HG03103 (cell line): ENCODE measurements around the gene WDR74.
"Not testable (repeated sequence)": the region's sequence is repeated elsewhere in the genome, so short reads cannot be mapped to it uniquely, and the experiment has no call there.

Experiments
- ATAC-seq: cut with Tn5 transposase; IDR thresholded peaks from one replicate; pipeline ENCODE4 v1.9.1; 2021; ENCODE audit warnings: low read depth; ENCODE audit not compliant: unreplicated experiment

Gene WDR74

DNA sequence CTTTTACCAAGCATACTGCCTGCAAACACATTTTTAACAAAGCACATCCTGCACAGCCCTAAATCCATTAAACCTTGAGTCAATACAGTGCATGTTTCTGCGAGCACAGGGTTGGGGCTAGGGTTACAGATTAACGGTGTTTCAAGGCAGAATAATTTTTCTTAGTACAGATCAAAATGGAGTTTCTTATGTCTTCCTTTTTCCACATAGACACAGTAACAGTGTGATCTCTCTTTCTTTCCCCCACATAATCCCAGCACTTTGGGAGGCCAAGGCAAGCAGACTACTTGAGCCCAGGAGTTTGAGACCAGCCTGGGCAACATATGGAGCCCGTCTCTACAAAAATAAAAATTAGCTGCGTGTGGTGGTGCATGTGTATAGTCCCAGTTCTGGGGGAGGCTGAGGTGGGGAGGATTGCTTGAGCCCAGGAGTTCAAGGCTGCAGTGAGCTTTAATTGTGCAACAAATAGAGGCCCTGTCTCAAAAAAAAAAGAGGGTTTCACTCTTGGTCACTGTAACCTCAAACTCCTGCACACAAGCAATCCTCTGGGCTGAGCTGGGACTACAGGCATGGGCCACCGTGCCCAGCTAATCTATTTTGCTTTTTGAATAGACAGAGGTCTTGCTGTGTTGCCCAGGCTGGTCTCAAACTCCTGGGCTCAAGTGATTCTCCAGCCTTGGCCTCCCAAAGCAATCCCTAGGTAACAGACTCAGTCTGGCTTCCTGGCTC is 21.6 kb upstream of the WDR74 start:
- no peak for ATAC-seq

GRCh38 chr11:62859281-62859703 is 19.9 kb upstream of the WDR74 start:
- not testable (repeated sequence) for ATAC-seq

DNA sequence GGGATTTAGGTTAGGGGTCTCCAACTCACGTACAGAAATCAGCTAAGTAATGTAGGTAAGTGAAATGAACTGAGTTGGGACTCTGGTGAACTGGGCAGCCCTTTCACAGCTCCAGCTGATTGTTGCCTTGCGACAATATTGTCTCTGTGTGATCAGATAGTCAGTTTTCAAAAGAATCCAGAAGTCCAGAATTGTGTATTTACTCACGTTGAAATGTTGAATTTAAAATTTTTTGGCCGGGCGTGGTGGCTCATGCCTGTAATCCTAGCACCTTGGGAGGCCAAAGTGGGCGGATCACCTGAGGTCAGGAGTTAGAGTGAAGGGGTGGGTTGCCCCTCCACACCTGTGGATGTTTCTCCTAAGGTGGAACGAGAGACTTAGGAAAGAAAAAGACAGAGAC is 18.8 kb upstream of the WDR74 start:
- no peak for ATAC-seq

DNA sequence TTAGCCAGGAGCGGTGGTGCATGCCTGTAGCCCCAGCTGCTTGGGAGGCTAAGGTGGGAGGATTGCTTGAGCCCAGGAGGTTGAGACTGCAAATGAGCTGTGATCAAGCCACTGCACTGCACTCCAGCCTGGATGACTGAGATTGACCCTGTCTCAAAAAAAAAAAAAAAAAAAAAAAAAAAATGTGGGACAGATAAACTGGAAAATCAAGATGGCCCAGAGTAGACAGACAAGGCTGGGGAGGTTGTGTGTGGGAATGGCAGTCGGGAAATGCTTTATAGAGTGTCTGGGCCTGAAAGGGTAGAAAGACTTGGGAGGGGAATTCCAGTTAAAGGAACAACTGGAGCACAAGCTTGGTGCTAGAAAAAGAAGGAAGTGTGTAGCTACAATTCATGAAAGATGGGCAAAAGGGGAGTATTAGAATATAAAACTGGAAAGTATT is 18.2 kb upstream of the WDR74 start:
- ATAC-seq: no peak

GRCh38 chr11:62856333-62856895 is 17.0 kb upstream of the WDR74 start:
- ATAC-seq: no peak

GRCh38 chr11:62855571-62856332 is 16.4 kb upstream of the WDR74 start:
- peak; percentile 78 for ATAC-seq

GRCh38 chr11:62854825-62855570 is 15.6 kb upstream of the WDR74 start:
- ATAC-seq: no peak

GRCh38 chr11:62854013-62854824 is 14.8 kb upstream of the WDR74 start:
- ATAC-seq: no peak

DNA sequence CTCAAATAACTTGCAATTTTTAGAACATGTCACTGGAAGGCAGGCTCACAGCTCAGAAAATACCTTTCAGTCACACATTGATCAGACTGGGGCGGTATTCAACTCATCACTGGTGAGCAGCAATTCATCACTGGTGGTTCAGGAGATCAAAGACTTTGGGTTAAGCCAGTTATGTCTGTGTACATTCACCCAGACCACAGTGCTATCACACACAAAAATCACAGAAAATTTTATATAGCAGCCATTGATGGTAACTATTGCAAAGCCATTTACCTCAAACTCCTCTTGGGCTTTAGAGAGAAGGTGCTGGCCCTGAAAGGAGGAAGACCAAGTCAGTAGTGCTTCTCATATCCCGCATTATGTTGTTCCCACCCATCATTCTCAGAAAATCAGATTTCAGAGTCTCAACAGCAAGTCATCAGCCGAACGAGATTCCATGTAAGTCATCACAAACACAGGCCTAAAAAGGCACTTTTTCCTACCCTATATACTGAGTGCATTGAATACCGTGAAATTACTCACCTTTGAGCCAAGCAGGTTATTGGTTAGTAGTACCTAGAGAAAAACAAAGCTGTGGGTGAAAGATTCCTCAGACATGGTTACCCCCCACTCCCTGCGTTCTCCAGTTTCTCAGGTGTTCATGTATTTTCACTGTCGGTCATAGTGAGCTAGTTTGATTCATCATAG is 14.0 kb upstream of the WDR74 start:
- no peak for ATAC-seq

DNA sequence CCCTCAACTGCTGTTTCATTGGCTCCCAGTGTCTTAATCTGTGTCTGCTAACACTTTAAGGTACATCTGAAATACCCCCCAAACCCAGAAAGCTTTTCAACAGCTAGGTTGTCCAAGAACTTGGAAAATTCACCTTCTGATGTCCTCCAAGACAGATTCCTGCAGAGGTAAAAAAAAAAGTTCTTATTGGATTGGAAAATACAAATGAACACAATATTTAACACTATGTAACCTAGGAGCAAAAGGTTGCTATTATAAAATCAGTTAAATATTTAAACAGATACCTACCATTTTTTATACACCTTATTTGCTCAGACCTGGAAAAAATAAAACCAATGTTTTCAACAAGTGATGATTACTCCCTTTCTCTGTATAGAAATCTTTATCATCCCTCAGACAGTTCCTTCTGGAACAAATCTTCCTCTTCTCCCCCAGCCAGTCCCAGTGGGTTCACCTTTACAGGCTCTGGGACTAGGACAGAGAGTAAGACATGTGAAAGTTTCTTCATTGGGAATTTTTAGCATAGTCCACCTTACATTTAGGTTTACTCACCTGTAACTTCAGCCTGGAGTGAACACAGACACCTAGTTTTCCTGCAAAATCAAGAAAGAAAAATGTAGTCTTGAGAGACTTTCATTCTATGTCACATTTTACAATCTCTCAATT is 13.3 kb upstream of the WDR74 start:
- ATAC-seq: no peak

DNA sequence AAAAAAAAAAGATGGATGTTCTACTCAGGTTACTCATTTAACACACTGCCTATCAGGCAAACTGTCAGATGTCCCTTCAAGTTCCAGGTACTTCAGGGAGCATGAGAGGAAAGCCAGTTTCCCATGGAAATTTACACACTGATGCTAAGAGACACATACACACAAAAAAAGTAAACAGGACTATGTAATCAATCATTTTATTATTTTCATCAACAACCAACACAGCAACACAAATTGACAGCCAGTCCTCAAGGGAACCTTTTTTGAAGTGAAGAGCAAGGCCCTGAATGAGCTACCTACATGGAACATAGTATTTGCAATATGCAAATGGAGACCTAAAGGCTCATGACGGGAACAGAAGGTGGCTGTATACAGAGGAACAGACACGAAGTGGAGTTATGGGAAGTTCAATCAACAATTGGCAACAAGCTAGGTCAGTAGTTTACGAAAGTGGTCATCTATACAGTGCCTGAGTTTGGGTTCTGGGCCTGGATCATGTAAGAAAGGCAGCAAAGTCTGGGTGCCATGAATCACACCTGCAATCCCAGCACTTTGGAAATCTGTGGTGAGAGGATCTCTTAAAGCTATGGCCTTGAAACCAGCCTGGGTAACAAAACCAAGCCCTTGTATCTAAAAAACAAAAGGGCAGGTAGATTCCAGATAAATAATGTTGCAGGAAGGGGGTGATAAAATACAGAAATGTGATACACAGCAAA is 12.6 kb upstream of the WDR74 start:
- no peak for ATAC-seq

- ATAC-seq: no peak
Measured at GRCh38 chr11:62850911-62851806, 11.8 kb upstream of the WDR74 start.

DNA sequence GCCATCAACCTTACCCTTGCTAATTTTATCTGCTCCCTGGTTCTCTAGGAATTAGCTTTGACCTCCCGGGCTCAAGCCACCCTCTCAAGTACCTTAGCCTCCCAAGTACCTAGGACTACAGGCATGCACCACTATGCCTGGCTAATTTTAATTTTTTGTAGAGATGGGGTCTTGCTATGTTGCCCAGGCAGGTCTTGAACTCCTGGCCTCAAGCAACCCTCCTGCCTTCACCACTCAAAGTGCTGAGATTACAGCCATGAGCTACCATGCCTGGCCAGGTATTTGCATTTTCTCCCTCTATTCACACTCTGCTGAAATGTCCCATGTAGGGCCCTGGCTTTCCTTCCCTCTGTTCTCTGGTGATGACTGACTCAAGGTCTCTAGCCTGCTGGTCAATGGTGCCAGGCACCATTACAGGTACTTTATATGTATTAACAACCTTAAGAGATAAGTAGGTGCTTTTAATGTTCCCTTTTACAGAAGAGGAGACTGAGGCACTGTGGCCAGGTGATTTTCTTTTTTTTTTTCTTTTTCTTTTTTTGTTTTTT is 8.5 kb upstream of the WDR74 start:
- no peak for ATAC-seq

GRCh38 chr11:62846177-62846576 is 6.8 kb upstream of the WDR74 start:
- no peak for ATAC-seq

DNA sequence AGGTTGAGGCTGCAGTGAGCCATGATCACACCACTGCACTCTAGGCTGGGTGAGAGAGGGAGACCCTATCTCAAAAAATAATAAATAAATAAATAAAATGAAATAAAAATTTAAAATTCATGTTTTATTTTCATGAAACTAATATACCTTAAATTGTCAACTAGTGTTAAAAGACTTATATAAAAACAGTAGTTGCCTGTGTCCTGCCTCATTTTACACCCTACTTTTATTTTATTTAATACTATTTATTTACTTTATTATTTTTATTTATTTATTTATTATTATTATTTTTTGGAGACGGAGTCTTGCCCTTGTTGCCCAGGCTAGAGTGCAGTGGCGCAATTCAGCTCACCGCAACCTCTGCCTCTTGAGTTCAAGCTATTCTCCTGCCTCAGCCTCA is 4.8 kb upstream of the WDR74 start:
- ATAC-seq: no peak

GRCh38 chr11:62843466-62843865 is 4.1 kb upstream of the WDR74 start:
- no peak for ATAC-seq

- not testable (repeated sequence) for ATAC-seq
Measured at GRCh38 chr11:62842891-62843290, 3.5 kb upstream of the WDR74 start.
